Testis (tissue), 2 donors: Measurements from ENCODE around the gene NKD1.

Experiments used
- CTCF ChIP-seq, 3 experiments: fragments of 450-650 bp in 2 of 3; fragments of 200-600 bp in 1 of 3; sonication (generic) in 1 of 3; IDR thresholded peaks; one replicate each; pipeline ENCODE4 v1.5.1; 2016 to 2019; ENCODE audit warnings: antibody characterized with exemption in 3 of 3, mild to moderate bottlenecking in 2 of 3, moderate library complexity in 1 of 3
- POLR2A ChIP-seq: fragments of 450-650 bp; IDR thresholded peaks from one replicate; pipeline ENCODE4 v1.6.1; 2017; ENCODE audit warnings: antibody characterized with exemption, mild to moderate bottlenecking, moderate library complexity

DNA sequence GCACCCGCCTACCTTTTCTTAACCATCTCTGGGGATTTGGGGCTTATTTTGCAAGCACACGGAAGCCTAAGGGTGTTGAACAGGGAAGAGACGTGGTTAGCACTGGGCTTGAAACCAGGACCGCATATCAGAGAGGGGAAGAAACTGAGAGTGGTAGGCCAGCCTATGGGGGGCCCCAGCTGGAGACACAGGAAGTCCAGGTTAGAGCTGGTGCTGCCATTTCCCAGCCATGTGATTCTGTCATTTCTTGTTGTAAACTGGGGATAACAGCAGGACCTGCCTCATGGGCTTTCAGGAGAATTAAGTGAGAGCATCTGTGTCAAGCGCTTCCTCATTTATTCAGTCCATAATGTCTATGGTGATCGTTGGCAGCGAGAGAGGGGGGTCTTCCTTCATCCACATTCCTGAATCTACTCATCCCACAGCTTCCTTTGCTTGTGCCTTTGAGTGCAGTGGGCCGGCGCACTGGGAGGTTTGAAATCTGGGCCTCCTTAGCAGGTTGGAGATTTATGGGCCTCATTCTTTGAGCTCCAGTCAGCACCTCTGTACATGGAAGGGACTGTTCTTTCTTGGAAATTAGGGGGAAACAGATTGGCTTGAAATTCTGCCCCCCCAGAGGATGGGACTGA is 20.1 kb downstream of the NKD1 start:
- TF ChIP-seq CTCF (IDR thresholded peaks at IDR 0.05) (no peak), POLR2A (no peak)
